GM12878 (cell line): ENCODE data around the gene MICB. TPM values are rescaled to one million over a fixed set of nuclear protein-coding genes. Genes with fewer than 3 reads are reported as not detected.

Experiments
- ATAC-seq: fragments of 200-7000 bp; cut with Tn5 transposase; 3 replicates; pipeline ENCODE4 v1.9.1; 2020; ENCODE audit warnings: mild to moderate bottlenecking, moderate library complexity
- BruUV-seq: library from RNA; stranded (reverse); fragments of 400-500 nt; replicated peaks from 2 replicates; lab custom pipeline; 2021; lab: Mats Ljungman, UMichigan
- CTCF ChIA-PET: fragments of 300-600 bp; sonication (Branson Sonifier 250); formaldehyde crosslinking; extraction: SDS; loops from one replicate; lab custom pipeline; 2021; ENCODE audit warnings: inconsistent platforms; lab: Yijun Ruan, JAX
- POLR2A ChIA-PET: fragments of 350-600 bp; formaldehyde crosslinking; extraction: SDS; loops from one replicate; lab custom pipeline; 2021; ENCODE audit warnings: inconsistent platforms; lab: Charles Lee
- RAD21 ChIA-PET: fragments of 300-600 bp; sonication (Branson Sonifier 250); formaldehyde crosslinking; loops from one replicate; lab custom pipeline; 2023; ENCODE audit warnings: antibody characterized with exemption; ENCODE audit not compliant: unreplicated experiment; lab: Charles Lee
- SMC1A ChIA-PET: fragments of 300-600 bp; sonication (Branson Sonifier 250); formaldehyde crosslinking; loops from one replicate; lab custom pipeline; 2023; ENCODE audit not compliant: unreplicated experiment, uncharacterized antibody; lab: Charles Lee
- DNase-seq: peaks from one replicate; pipeline ENCODE4 v3.0.0-alpha.2; 2011; ENCODE audit warnings: low read depth, low spot score
- FAIRE-seq: peaks from 3 replicates; lab custom pipeline; 2011; peaks lifted over from hg19 to GRCh38; lab: Jason Lieb, UNC
- H2AFZ ChIP-seq: 2 replicates; pipeline ENCODE4 v1.6.0; 2011; ENCODE audit warnings: low read depth, low read length, control low read depth; ENCODE audit not compliant: control insufficient read depth
- H3K27ac ChIP-seq: 2 replicates; pipeline ENCODE4 v1.5.1; 2011; ENCODE audit warnings: control low read depth; ENCODE audit not compliant: control insufficient read depth, insufficient read depth
- H3K27me3 ChIP-seq, 2 experiments: replicated peaks in 1 of 2; 2 replicates each; pipeline versions ENCODE4 v1.6.0 to v1.6.1; 2011; ENCODE audit warnings: low read length in 1 of 2; ENCODE audit not compliant: control insufficient read depth in 2 of 2, insufficient read depth in 2 of 2
- H3K36me3 ChIP-seq, 2 experiments: 2 replicates each; pipeline ENCODE4 v1.5.1; 2011; ENCODE audit warnings: low read length in 1 of 2; ENCODE audit not compliant: control insufficient read depth in 2 of 2, insufficient read depth in 2 of 2
- H3K4me1 ChIP-seq: 2 replicates; pipeline ENCODE4 v1.6.1; 2011; ENCODE audit warnings: mild to moderate bottlenecking, low read length, moderate library complexity, mixed read lengths; ENCODE audit not compliant: control insufficient read depth, insufficient read depth
- H3K4me2 ChIP-seq: 2 replicates; pipeline ENCODE4 v1.6.0; 2011; ENCODE audit warnings: control low read depth; ENCODE audit not compliant: control insufficient read depth, insufficient read depth
- H3K4me3 ChIP-seq: fragments of 200-600 bp; sonication (generic); 2 replicates; pipeline ENCODE4 v1.5.1; 2016
- H3K79me2 ChIP-seq: 2 replicates; pipeline ENCODE4 v1.6.0; 2011; ENCODE audit warnings: low read length; ENCODE audit not compliant: control insufficient read depth, insufficient read depth
- H3K9ac ChIP-seq: 2 replicates; pipeline ENCODE4 v1.8.0; 2011; ENCODE audit warnings: low read length, control low read depth, mixed read lengths; ENCODE audit not compliant: control insufficient read depth, insufficient read depth
- H3K9me3 ChIP-seq: replicated peaks from 3 replicates; pipeline ENCODE4 v1.5.1; 2011; ENCODE audit warnings: mild to moderate bottlenecking, low read length; ENCODE audit not compliant: control insufficient read depth, insufficient read depth
- H4K20me1 ChIP-seq: 2 replicates; pipeline ENCODE4 v1.6.0; 2011; ENCODE audit not compliant: control insufficient read depth, insufficient read depth
- ATF7 ChIP-seq: fragments of 450-650 bp; IDR thresholded peaks from 2 replicates; pipeline ENCODE4 v1.6.1; 2016; ENCODE audit warnings: low read depth, mild to moderate bottlenecking
- CHD4 ChIP-seq: fragments of 200-600 bp; sonication (generic); IDR thresholded peaks from 2 replicates; pipeline ENCODE4 v1.6.1; 2016; ENCODE audit warnings: mild to moderate bottlenecking
- HCFC1 ChIP-seq: fragments of 150-350 bp; IDR thresholded peaks from 2 replicates; pipeline ENCODE4 v1.6.1; 2014; ENCODE audit warnings: low read length
- IKZF1 ChIP-seq: fragments of 450-650 bp; conservative IDR thresholded peaks from 2 replicates; pipeline ENCODE4 v1.6.1; 2017; ENCODE audit warnings: antibody characterized with exemption, mild to moderate bottlenecking
- MEF2B ChIP-seq: fragments of 450-650 bp; IDR thresholded peaks from 2 replicates; pipeline ENCODE4 v1.6.1; 2018; ENCODE audit warnings: mild to moderate bottlenecking, moderate library complexity; ENCODE audit not compliant: partially characterized antibody, poor library complexity, severe bottlenecking
- NFIC ChIP-seq: IDR thresholded peaks from 2 replicates; pipeline ENCODE4 v1.6.1; 2012; ENCODE audit warnings: low read depth, mild to moderate bottlenecking, inconsistent platforms, low read length, moderate library complexity
- NKRF ChIP-seq: fragments of 450-650 bp; conservative IDR thresholded peaks from 2 replicates; pipeline ENCODE4 v1.6.1; 2017; ENCODE audit warnings: mild to moderate bottlenecking, moderate library complexity
- RELB ChIP-seq: fragments of 450-650 bp; IDR thresholded peaks from 2 replicates; pipeline ENCODE4 v1.6.1; 2017; ENCODE audit warnings: low read depth, mild to moderate bottlenecking, moderate library complexity
- SIX5 ChIP-seq: IDR thresholded peaks from 2 replicates; pipeline ENCODE4 v1.6.1; 2011; ENCODE audit warnings: mild to moderate bottlenecking, low read depth, low read length, moderate library complexity; ENCODE audit not compliant: severe bottlenecking
- ZBTB4 ChIP-seq: fragments of 450-650 bp; formaldehyde crosslinking; IDR thresholded peaks from 2 replicates; pipeline ENCODE4 v1.4.0; 2022; ENCODE audit warnings: mild to moderate bottlenecking, moderate library complexity
- ZNF207 ChIP-seq: fragments of 450-650 bp; IDR thresholded peaks from 2 replicates; pipeline ENCODE4 v1.6.1; 2014; ENCODE audit warnings: antibody characterized with exemption, mild to moderate bottlenecking, borderline replicate concordance
- ZNF217 ChIP-seq: fragments of 450-650 bp; IDR thresholded peaks from 2 replicates; pipeline ENCODE4 v1.6.1; 2017; ENCODE audit warnings: antibody characterized with exemption, mild to moderate bottlenecking
- WGBS: methylation state at CpG from one replicate; pipeline ENCODE4 v1.1.6; 2016; ENCODE audit warnings: low lambda C conversion rate; ENCODE audit not compliant: insufficient replicate concordance, insufficient coverage; ENCODE audit errors: missing lambda C conversion rate; 5-methylcytosine and 5-hydroxymethylcytosine counted together
- in situ Hi-C: fragments of 300-500 bp; cut with MboI; formaldehyde crosslinking; loops from 9 replicates; pipeline ENCODE4 v1.14.3; 2018; ENCODE audit warnings: mixed read lengths
- intact Hi-C: fragments of 100-400 bp; cut with micrococcal nuclease; formaldehyde crosslinking; loops from one replicate; pipeline ENCODE4 v1.14.2; 2022; ENCODE audit not compliant: unreplicated experiment
- polyA plus RNA-seq, 11 experiments: library from polyadenylated mRNA; depleted of rRNA in 4 of 11; unstranded in 6 of 11; stranded (reverse) in 5 of 11; fragments of >200 nt; fragmentation: Nextera tagmentation in 4 of 11; fragmentation: Illumina TruSeq in 1 of 11; extraction: Ambion mirVana in 4 of 11; extraction: Trizol in 1 of 11; gene quantifications; 1 replicate in 1 of 11; 2 replicates in 10 of 11; pipeline versions ENCODE4 v1.2.1 to v1.2.3, GENCODE V29; 2011 to 2016; ENCODE audit warnings: inconsistent platforms in 2 of 11, missing spikeins in 2 of 11, low read depth in 1 of 11
- total RNA-seq, 4 experiments: library from RNA; depleted of rRNA in 3 of 4; stranded (reverse); fragments of >200 nt in 3 of 4; fragmentation: Illumina TruSeq in 1 of 4; extraction: Trizol in 1 of 4; gene quantifications; 2 replicates each; pipeline versions ENCODE4 v1.2.1 to v1.2.3, GENCODE V29; 2013 to 2021

Gene MICB
- total and polyA plus RNA-seq, 10 of the 15 experiments (the other 5 are each of a cell fraction or from before 2014, with no cell fraction given), result 9.0 to 37.1 (median 17.8) TPM

- TF ChIP-seq ZBTB4 (CRISPR knock-in tag), result no peak
- TF ChIP-seq NFIC, result no peak
- TF ChIP-seq, all 136 proteins: peak for 21
These were observed 3.9 kb upstream of the MICB start (continued) for GRCh38 chr6:31493875-31494694.

DNA sequence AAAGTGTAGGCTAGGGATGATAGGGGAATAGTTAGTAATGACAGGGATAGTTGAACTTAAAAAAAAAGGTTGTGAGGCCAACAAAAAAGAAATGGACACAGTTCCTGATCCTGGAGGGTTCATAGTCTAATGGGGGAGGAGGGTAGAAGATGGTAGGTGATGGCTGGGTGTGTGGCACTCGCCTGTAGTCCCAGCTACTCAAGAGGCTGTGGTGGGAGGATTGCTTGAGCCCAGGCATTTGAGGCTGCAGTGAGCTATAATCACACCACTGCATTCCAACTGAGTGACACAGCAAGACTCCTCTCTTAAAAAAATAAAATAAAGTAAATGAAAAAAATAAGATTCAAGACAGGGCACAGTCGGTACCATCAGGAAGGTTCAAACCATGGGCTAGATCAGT is 2.4 kb upstream of the MICB start:
- CTCF ChIA-PET, result interaction anchor here (0.8 to 7.0 kb wide), 15 partner anchors 27 to 881 kb away, joined by 3 to 100 read pairs (median 4); partner anchors contain the start of genes ATP6V1G2, BAG6, DDX39B and MCCD1
- SMC1A ChIA-PET, result interaction anchor here (1.0 to 6.5 kb wide), 7 partner anchors 45 to 104 kb away, joined by 3 to 63 read pairs (median 7); partner anchors contain the start of genes ATP6V1G2 and DDX39B
- no peak for TF ChIP-seq HCFC1
- TF ChIP-seq NKRF, result no peak
- no peak for TF ChIP-seq SIX5
- no peak for TF ChIP-seq ZNF217
- no peak for TF ChIP-seq RELB
- TF ChIP-seq CHD4, result no peak
- no peak for TF ChIP-seq IKZF1
- no peak for TF ChIP-seq ATF7
- TF ChIP-seq ZNF207, result no peak
- no peak for TF ChIP-seq MEF2B

More for the DNA sequence above, 2.4 kb upstream of the MICB start:
- no peaks in the 10 kb centered on the region for H4K20me1 ChIP-seq
- BruUV-seq, result TSS peak; percentile 66
- H3K27me3 ChIP-seq, result no peaks in the 10 kb centered on the region
- in situ Hi-C loops (no loop called here), intact Hi-C loops (loop anchor here (2.0 to 5.0 kb wide), 2 partner anchors 103 to 122 kb away; partner anchors contain the start of gene AIF1)
- POLR2A ChIA-PET, result interaction anchor here (0.6 to 4.8 kb wide), 13 partner anchors 33 to 165 kb away, joined by 3 to 56 read pairs (median 5); partner anchors contain the start of genes AIF1, ATP6V1G2, C6orf47 and DDX39B
- RAD21 ChIA-PET, result interaction anchor here (0.6 to 6.4 kb wide), 11 partner anchors 45 to 144 kb away, joined by 3 to 72 read pairs (median 5); partner anchors contain the start of genes ATP6V1G2, DDX39B, NCR3 and NFKBIL1
- peak overlapping the region; percentile 76 for H3K4me3 ChIP-seq
- peak overlapping the region; percentile 78 for H3K9ac ChIP-seq
- ATAC-seq (no peak), DNase-seq (no peak), FAIRE-seq (no peak)
- 8% methylated on average over 2 of the region's 2 CpGs for WGBS
- H3K79me2 ChIP-seq, result peaks cover 72% of the 10 kb centered on the region
- peak overlapping the region; percentile 72 for H3K4me2 ChIP-seq
- peak overlapping the region; percentile 65 for H3K27ac ChIP-seq
- 0 out of 2 replicates have a peak, but pooled peaks cover 2% of the 10 kb centered on the region for H3K4me1 ChIP-seq
- H2AFZ ChIP-seq, result no peak overlapping the region
- no peaks in the 10 kb centered on the region; a peak in 1 of 4 replicates for H3K36me3 ChIP-seq
- no peaks in the 10 kb centered on the region for H3K9me3 ChIP-seq
